ENCODE measurements around the gene CD69.
"Not testable (repeated sequence)": the region's sequence is repeated elsewhere in the genome, so short reads cannot be mapped to it uniquely, and the experiment has no call there.

Gene CD69

GRCh38 chr12:9750276-9751203 lies 10.2 kb downstream of the CD69 start:
- peak; percentile 75 for DNase-seq (ENCODE audit: low spot score)

GRCh38 chr12:9749640-9750039 lies 11.1 kb downstream of the CD69 start:
- DNase-seq (ENCODE audit: low spot score): no peak

- no peak for DNase-seq (ENCODE audit: low spot score)
Observed at GRCh38 chr12:9745199-9745598, 15.5 kb downstream of the CD69 start.

- DNase-seq (ENCODE audit: low spot score): peak; percentile 37
Observed at GRCh38 chr12:9742661-9743060, 18.0 kb downstream of the CD69 start.

GRCh38 chr12:9741726-9742125 lies 19.0 kb downstream of the CD69 start:
- DNase-seq (ENCODE audit: low spot score): peak; percentile 77

GRCh38 chr12:9740106-9740750 lies 20.5 kb downstream of the CD69 start:
- no peak for DNase-seq (ENCODE audit: low spot score)

- DNase-seq (ENCODE audit: low spot score): not testable (repeated sequence)
Observed at GRCh38 chr12:9739404-9740105, 21.1 kb downstream of the CD69 start.

- not testable (repeated sequence) for DNase-seq (ENCODE audit: low spot score)
Observed at GRCh38 chr12:9738905-9739304, 21.8 kb downstream of the CD69 start.

- DNase-seq (ENCODE audit: low spot score): no peak
Observed at GRCh38 chr12:9736936-9737705, 23.6 kb downstream of the CD69 start.

GRCh38 chr12:9735601-9736000 lies 25.1 kb downstream of the CD69 start:
- DNase-seq (ENCODE audit: low spot score): no peak

- DNase-seq (ENCODE audit: low spot score): no peak
Observed at GRCh38 chr12:9732921-9733461, 27.7 kb downstream of the CD69 start, which contains the start of gene CLECL1. TSS of gene CLECL1 (minus strand) at chr12:9733097.

- DNase-seq (ENCODE audit: low spot score): no peak
Observed at GRCh38 chr12:9731797-9732196, 28.9 kb downstream of the CD69 start.

- DNase-seq (ENCODE audit: low spot score): no peak
Observed at GRCh38 chr12:9731393-9731792, 29.3 kb downstream of the CD69 start.

- no peak for DNase-seq (ENCODE audit: low spot score)
Observed at GRCh38 chr12:9730591-9730990, 30.1 kb downstream of the CD69 start.

- no peak for DNase-seq (ENCODE audit: low spot score)
Observed at GRCh38 chr12:9730011-9730410, 30.7 kb downstream of the CD69 start.

- DNase-seq (ENCODE audit: low spot score): no peak
Observed at GRCh38 chr12:9729082-9729481, 31.6 kb downstream of the CD69 start.

- no peak for DNase-seq (ENCODE audit: low spot score)
Observed at GRCh38 chr12:9727813-9728212, 32.9 kb downstream of the CD69 start.

GRCh38 chr12:9725213-9725870 lies 35.4 kb downstream of the CD69 start:
- DNase-seq (ENCODE audit: low spot score): no peak

GRCh38 chr12:9724023-9724422 lies 36.7 kb downstream of the CD69 start:
- no peak for DNase-seq (ENCODE audit: low spot score)

- DNase-seq (ENCODE audit: low spot score): no peak
Observed at GRCh38 chr12:9721394-9722092, 39.2 kb downstream of the CD69 start.

Data from CD4-positive, alpha-beta T cell treated with Interleukin-6 at 100 ng/mL for 8 hours (primary cell).